ENCODE data around the gene SLC38A10. TPM values are rescaled to one million over a fixed set of nuclear protein-coding genes. Genes with fewer than 3 reads are reported as not detected.

SLC38A10 gene
- total and polyA plus RNA-seq, 7 donors, result 7.8 to 88.7 (median 37.9) TPM

DNA sequence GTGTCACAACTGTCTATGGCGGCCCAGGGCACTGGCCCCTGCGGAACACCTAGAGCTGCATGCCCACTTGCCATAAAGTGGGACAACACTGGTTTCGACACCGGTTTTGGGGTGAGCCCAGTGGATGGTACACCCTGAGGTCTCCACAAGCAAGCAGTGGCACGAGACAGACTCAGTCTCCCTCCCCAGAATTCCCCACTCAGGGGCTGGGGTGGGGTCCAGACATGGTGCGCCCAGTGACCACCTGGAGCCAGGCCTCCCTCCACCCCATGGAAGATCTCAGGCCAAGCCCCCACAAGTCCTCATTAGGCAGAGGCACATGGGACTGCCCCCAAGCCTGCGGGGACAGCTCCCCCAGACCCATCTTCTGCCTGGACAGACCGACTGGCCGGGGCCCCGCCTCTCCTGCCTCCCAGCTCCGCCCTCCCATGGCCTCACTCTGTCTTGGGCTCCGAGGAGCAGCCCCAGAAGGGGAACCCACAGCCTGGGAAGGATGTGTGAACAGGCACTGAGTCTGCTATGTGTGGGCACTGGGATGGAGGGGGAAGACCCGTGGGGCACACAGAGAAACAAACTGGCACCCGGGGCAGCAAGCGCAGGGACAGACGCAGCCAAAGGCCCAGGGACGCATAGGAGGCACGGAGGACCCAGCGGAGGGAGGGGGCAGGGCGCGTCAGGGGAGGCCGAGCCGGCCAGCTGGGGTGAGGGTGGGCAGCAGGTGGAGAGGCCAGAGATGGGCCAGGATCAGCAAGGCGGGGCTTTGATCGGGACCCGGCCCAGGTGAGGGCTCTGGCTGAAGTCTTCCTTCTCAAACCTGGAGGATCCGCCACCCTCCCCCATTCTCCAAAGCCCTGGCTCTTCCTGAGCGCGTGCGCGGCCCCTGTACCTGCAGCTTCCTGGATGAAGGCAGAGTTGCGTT lies 59.0 kb downstream of the SLC38A10 start:
- Histone ChIP-seq H3K4me1 (peaks cover 0 to 40% (median 36%) of the 10 kb centered on the region in 4 donors), H3K36me3 (peaks cover 16 to 49% (median 19%) of the 10 kb centered on the region in 4 donors)
- intact Hi-C loops (cut with DNase I), result no loop called here

DNA sequence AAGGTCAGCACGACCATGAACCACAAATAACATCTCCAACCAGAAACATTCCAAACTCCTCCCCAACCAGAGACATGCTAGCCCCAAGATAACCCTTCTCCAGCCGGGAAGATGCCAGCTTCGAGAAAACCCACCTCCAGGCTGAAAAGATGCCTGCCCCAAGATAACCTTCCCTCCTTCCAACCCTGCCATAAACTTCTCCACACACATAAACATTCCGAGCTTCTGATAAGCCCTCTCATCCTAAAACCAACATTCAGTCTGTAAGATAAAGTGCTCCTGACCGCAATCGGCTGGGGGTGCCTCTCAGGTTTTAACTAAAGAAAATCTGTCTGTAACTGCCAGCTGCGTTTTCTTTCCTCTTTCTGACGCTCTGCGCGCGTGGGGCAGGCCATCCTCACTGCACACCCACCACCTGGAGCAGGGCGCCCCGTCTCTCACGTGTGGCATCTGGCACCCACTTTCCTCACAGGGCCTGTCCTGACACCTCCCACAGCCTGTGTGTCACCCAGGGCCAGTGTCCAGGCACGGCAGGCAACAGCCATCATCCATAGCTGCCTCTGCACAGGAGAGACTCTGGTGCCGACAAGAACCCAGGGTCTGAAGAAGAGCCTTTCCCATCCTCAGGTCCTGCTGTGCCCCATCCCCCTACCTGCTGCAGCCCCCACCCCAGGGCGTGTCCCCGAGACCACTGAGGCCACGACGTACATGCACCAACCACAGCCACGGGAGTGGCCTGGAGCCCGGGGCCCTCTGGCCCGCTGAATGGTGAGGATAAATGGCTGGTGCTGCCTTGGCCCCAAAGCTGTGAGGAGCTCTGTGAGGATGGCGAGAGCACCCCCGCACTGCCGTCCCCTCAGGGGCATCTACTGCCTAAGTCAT lies 59.9 kb downstream of the SLC38A10 start:
- Histone ChIP-seq H3K27ac (no peak overlapping the region), H3K4me3 (no peak overlapping the region), H3K36me3 (peaks cover 16 to 58% (median 24%) of the 10 kb centered on the region in 4 donors), H3K4me1 (peaks cover 0 to 31% (median 28%) of the 10 kb centered on the region in 4 donors), H3K27me3 (no peaks in the 10 kb centered on the region), H3K9me3 (no peaks in the 10 kb centered on the region)
- 88 to 90% methylated on average over 26 of the region's 26 CpGs for WGBS, 2 donors
- DNase-seq, result no peak
- intact Hi-C loops (cut with DNase I), result no loop called here
- TF ChIP-seq EP300 (IDR thresholded peaks at IDR 0.05) (no peak), POLR2A (IDR thresholded peaks at IDR 0.05) (no peak), POLR2AphosphoS5 (IDR thresholded peaks at IDR 0.05) (no peak)
- TF ChIP-seq, protein P1, sequence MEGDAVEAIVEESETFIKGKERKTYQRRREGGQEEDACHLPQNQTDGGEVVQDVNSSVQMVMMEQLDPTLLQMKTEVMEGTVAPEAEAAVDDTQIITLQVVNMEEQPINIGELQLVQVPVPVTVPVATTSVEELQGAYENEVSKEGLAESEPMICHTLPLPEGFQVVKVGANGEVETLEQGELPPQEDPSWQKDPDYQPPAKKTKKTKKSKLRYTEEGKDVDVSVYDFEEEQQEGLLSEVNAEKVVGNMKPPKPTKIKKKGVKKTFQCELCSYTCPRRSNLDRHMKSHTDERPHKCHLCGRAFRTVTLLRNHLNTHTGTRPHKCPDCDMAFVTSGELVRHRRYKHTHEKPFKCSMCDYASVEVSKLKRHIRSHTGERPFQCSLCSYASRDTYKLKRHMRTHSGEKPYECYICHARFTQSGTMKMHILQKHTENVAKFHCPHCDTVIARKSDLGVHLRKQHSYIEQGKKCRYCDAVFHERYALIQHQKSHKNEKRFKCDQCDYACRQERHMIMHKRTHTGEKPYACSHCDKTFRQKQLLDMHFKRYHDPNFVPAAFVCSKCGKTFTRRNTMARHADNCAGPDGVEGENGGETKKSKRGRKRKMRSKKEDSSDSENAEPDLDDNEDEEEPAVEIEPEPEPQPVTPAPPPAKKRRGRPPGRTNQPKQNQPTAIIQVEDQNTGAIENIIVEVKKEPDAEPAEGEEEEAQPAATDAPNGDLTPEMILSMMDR (IDR thresholded peaks at IDR 0.05), result no peak

More for the DNA sequence above, 59.0 kb downstream of the SLC38A10 start:
- no peaks in the 10 kb centered on the region for H3K27me3 ChIP-seq
- no peak overlapping the region for H3K4me3 ChIP-seq
- H3K9me3 ChIP-seq, result no peaks in the 10 kb centered on the region
- no peak for TF ChIP-seq POLR2AphosphoS5 (IDR thresholded peaks at IDR 0.05)
- WGBS, 2 donors, result 92 to 93% methylated on average over 32 of the region's 32 CpGs
- no peak for DNase-seq
- no peak overlapping the region for H3K27ac ChIP-seq

DNA sequence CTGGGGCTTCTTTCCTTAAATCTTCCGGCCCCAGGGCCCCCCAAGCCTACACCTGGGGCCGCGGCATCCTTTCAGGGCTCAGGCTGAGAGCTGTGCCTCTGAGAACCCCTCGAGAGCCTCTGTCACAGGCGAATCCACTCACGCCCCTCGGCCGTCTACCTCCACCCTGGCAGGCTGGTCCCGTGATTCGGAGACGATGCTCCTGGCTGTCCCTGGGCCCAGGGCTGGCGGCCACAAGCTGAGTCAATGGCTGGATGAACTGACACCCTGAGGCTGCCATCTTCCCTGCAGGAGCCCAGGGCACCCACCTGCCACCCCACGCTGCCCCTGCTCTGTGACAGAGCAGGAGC lies 60.6 kb downstream of the SLC38A10 start:
- intact Hi-C loops (cut with DNase I), result no loop called here
- H3K27ac ChIP-seq, result no peak overlapping the region
- DNase-seq, result no peak
- H3K36me3 ChIP-seq, result peaks cover 16 to 65% (median 29%) of the 10 kb centered on the region in 4 donors
- no peaks in the 10 kb centered on the region for H3K27me3 ChIP-seq
- 89 to 93% methylated on average over 13 of the region's 13 CpGs for WGBS, 2 donors
- TF ChIP-seq, protein P1 (IDR thresholded peaks at IDR 0.05), result no peak
- TF ChIP-seq EP300 (IDR thresholded peaks at IDR 0.05) (no peak), POLR2AphosphoS5 (IDR thresholded peaks at IDR 0.05) (no peak), POLR2A (IDR thresholded peaks at IDR 0.05) (no peak)
- no peak overlapping the region for H3K4me3 ChIP-seq
- no peaks in the 10 kb centered on the region for H3K9me3 ChIP-seq
- H3K4me1 ChIP-seq, result peaks cover 0 to 26% (median 22%) of the 10 kb centered on the region in 4 donors

DNA sequence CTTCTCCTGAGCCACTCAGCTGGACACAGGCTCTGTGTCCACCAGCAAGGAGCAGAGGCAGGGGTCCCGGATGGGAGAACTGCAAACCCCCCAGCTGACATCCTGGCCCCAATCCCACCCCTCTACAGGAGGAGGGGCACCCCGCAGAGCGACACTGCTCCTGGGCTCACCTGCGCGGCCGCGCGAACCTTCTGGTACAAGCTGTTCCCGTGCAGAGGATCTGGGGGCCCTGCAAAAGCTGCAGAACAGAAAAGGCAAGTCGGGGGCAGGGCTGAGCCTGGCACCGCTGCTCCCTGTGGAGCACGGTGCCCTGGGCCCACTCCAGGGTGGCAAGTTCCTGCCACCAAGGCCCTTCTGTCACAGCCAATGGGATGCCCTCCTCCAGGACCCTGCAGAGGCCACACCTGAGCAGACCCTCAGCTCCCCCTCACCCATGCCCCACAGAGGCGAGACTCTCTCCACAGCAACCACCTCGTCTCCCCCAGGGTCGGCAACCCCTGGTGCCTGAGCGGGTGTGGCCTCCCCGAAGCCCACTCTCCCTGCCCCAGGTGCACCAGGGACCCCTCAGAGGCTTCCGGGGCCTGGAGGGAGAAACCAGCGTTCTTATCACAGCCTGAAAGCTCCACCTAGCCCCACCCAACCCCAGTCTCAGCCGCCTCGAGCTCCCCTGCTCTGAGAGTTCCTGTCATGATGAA lies 61.1 kb downstream of the SLC38A10 start:
- 90 to 91% methylated on average over 21 of the region's 21 CpGs for WGBS, 2 donors
- Histone ChIP-seq H3K4me3 (no peak overlapping the region), H3K27me3 (no peaks in the 10 kb centered on the region), H3K4me1 (peaks cover 0 to 26% (median 22%) of the 10 kb centered on the region in 4 donors), H3K36me3 (peaks cover 16 to 71% (median 29%) of the 10 kb centered on the region in 4 donors), H3K9me3 (no peaks in the 10 kb centered on the region), H3K27ac (no peak overlapping the region)
- TF ChIP-seq POLR2A (IDR thresholded peaks at IDR 0.05) (no peak), POLR2AphosphoS5 (IDR thresholded peaks at IDR 0.05) (no peak), EP300 (IDR thresholded peaks at IDR 0.05) (no peak)
- TF ChIP-seq, protein P1 (IDR thresholded peaks at IDR 0.05), result no peak
- intact Hi-C loops (cut with DNase I), result no loop called here
- DNase-seq, result no peak
